ENCODE data around the gene NFIB. TPM values are rescaled to one million over a fixed set of nuclear protein-coding genes. Genes with fewer than 3 reads are reported as not detected.

NFIB gene
- total RNA-seq, 4 donors from 2014 or later, result 40.2 to 150 (median 83.7) TPM

GRCh38 chr9:14066831-14067230 is 247.1 kb downstream of the NFIB start:
- no peaks in the 10 kb centered on the region for H3K27me3 ChIP-seq
- DNase-seq, result no peak
- WGBS, 2 donors (ENCODE audit: low coverage in 1 of 2), result 40 to 50% methylated on average over 4 of the region's 4 CpGs
- no peaks in the 10 kb centered on the region for H3K4me1 ChIP-seq
- H3K9me3 ChIP-seq, result no peaks in the 10 kb centered on the region
- no peak overlapping the region for H3K27ac ChIP-seq
- intact Hi-C loops (cut with DNase I; ENCODE audit: low total_unique reads), result no loop called here
- no peak overlapping the region for H3K4me3 ChIP-seq
- in situ Hi-C loops (cut with MboI; ENCODE audit: low pct_ligation_motif_present in 1 of 4, low pct_unique_long_range_greater_than_20kb in 1 of 4, low sequenced_read_pairs in 3 of 4), result no loop called here
- no peaks in the 10 kb centered on the region for H3K36me3 ChIP-seq
- no peak for TF ChIP-seq POLR2AphosphoS5 (IDR thresholded peaks at IDR 0.05)
- no peak for TF ChIP-seq POLR2A (IDR thresholded peaks at IDR 0.05)
- no peak for TF ChIP-seq EP300 (IDR thresholded peaks at IDR 0.05; ENCODE audit: low read depth)
- no peak for TF ChIP-seq CTCF (IDR thresholded peaks at IDR 0.05)

- TF ChIP-seq POLR2A (IDR thresholded peaks at IDR 0.05) (no peak), EP300 (IDR thresholded peaks at IDR 0.05; ENCODE audit: low read depth) (no peak), POLR2AphosphoS5 (IDR thresholded peaks at IDR 0.05) (no peak), CTCF (IDR thresholded peaks at IDR 0.05) (no peak)
- intact Hi-C loops (cut with DNase I; ENCODE audit: low total_unique reads) (no loop called here), in situ Hi-C loops (cut with MboI; ENCODE audit: low pct_ligation_motif_present in 1 of 4, low pct_unique_long_range_greater_than_20kb in 1 of 4, low sequenced_read_pairs in 3 of 4) (no loop called here)
- Histone ChIP-seq H3K36me3 (no peaks in the 10 kb centered on the region), H3K4me3 (no peak overlapping the region), H3K4me1 (no peaks in the 10 kb centered on the region), H3K27ac (no peak overlapping the region), H3K9me3 (no peaks in the 10 kb centered on the region), H3K27me3 (no peaks in the 10 kb centered on the region)
- WGBS, 2 donors (ENCODE audit: low coverage in 1 of 2), result 83 to 90% methylated on average over 3 to 4 of the region's 4 CpGs
- DNase-seq, result no peak
These were observed 247.9 kb downstream of the NFIB start for GRCh38 chr9:14066032-14066431.

- in situ Hi-C loops (cut with MboI; ENCODE audit: low pct_ligation_motif_present in 1 of 4, low pct_unique_long_range_greater_than_20kb in 1 of 4, low sequenced_read_pairs in 3 of 4), result no loop called here
- no peak for DNase-seq
- Histone ChIP-seq H3K9me3 (no peaks in the 10 kb centered on the region), H3K27ac (no peak overlapping the region), H3K36me3 (no peaks in the 10 kb centered on the region), H3K4me3 (no peak overlapping the region), H3K27me3 (no peaks in the 10 kb centered on the region), H3K4me1 (no peaks in the 10 kb centered on the region)
- WGBS, 2 donors (ENCODE audit: low coverage in 1 of 2), result 82 to 88% methylated on average over 2 of the region's 2 CpGs
- intact Hi-C loops (cut with DNase I; ENCODE audit: low total_unique reads), result no loop called here
- TF ChIP-seq EP300 (IDR thresholded peaks at IDR 0.05; ENCODE audit: low read depth) (no peak), POLR2AphosphoS5 (IDR thresholded peaks at IDR 0.05) (no peak), CTCF (IDR thresholded peaks at IDR 0.05) (no peak), POLR2A (IDR thresholded peaks at IDR 0.05) (no peak)
These were observed 249.0 kb downstream of the NFIB start for GRCh38 chr9:14064940-14065339.

- H3K36me3 ChIP-seq, result no peaks in the 10 kb centered on the region
- TF ChIP-seq CTCF (IDR thresholded peaks at IDR 0.05) (no peak), POLR2AphosphoS5 (IDR thresholded peaks at IDR 0.05) (no peak), EP300 (IDR thresholded peaks at IDR 0.05; ENCODE audit: low read depth) (no peak), POLR2A (IDR thresholded peaks at IDR 0.05) (no peak)
- no peak overlapping the region for H3K4me3 ChIP-seq
- DNase-seq, result no peak
- no peak overlapping the region for H3K27ac ChIP-seq
- H3K9me3 ChIP-seq, result no peaks in the 10 kb centered on the region
- no peaks in the 10 kb centered on the region for H3K4me1 ChIP-seq
- in situ Hi-C loops (cut with MboI; ENCODE audit: low pct_ligation_motif_present in 1 of 4, low pct_unique_long_range_greater_than_20kb in 1 of 4, low sequenced_read_pairs in 3 of 4), result no loop called here
- H3K27me3 ChIP-seq, result no peaks in the 10 kb centered on the region
- WGBS, 2 donors (ENCODE audit: low coverage in 1 of 2), result 67 to 91% methylated on average over 1 of the region's 1 CpG
- intact Hi-C loops (cut with DNase I; ENCODE audit: low total_unique reads), result no loop called here
These were observed 250.2 kb downstream of the NFIB start for GRCh38 chr9:14063756-14064155.
